ENCODE data around the gene F12.
A peak's percentile ranks its signal among the peaks of the same experiment; 100 is the strongest.

F12 gene

DNA sequence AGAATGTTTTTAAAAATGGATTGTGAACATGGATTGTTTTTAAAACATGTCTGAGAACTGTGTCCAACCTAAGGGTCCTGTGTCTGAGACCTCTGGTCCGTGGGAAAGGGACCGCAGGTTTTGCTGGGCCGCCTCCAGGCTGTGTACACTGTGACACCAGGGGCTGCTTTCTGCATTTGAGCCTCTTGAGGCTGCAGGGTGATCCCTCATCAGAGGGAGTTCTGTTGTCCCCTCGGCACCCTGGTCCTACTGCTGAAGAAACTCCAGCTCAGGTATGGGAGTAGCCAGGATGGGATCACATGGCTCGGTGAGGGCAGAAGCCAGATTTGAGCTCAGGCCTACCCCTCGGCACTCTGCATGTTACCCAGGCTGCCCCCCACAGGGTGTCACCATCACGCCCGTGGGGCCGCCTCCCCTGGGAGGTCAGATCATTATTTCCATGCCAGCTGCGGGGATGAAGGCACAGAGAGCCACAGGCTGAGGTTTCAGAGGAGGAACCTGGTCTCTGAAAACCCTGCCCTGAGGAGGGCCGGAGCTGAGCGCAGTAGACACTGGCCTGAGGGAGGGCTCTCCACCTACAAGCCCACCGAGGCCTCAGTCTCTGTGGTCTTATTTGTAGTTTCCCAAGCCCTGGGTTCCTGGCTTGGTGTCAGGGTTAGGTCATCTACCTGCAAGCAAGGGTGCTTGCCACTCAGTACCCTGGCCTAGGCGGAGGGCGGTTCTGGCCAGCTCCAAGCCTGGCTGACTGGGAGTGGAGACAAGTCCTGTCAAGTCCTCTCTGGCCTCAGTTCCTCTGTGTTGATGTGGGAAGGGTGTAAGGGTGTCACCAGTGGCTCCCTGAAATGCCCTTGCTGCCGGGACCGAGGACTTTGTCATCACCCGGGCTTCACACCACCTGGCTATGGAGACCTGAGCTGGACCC is 40.0 kb upstream of the F12 start:
- ChIA-PET CTCF (interaction anchor here (0.6 to 4.1 kb wide), 10 partner anchors 43 to 1719 kb away, joined by 3 to 40 read pairs (median 4); no protein-coding TSS in a partner anchor), POLR2A (interaction anchor here (0.6 to 3.3 kb wide), 6 partner anchors 8 to 59 kb away, joined by 3 to 19 read pairs (median 4); partner anchors contain the start of gene GRK6)
- Histone ChIP-seq H3K4me3 (ENCODE audit: low read depth, low read length) (no peak overlapping the region), H3K9me3 (ENCODE audit: control insufficient read depth, insufficient read depth, low read depth, low read length) (no peaks in the 10 kb centered on the region), H3K4me1 (ENCODE audit: control insufficient read depth, insufficient read depth, low read length) (peaks cover 5% of the 10 kb centered on the region; the same call in 1 of the 2 replicates), H3K36me3 (ENCODE audit: control insufficient read depth in 2 of 2, insufficient read depth in 1 of 2, low read length in 2 of 2) (no peaks in the 10 kb centered on the region), H3K27ac (ENCODE audit: extremely low read depth, low read depth, low read length) (no peak overlapping the region)
- TF ChIP-seq ZNF670 (tag by site-specific recombination; IDR thresholded peaks at IDR 0.05; ENCODE audit: low read depth) (no peak), ZNF621 (tag by site-specific recombination; IDR thresholded peaks at IDR 0.05) (no peak), KLF1 (tag by site-specific recombination; IDR thresholded peaks at IDR 0.05) (peak; percentile 22; the same call in 1 of the 2 replicates), GLIS1 (tag by site-specific recombination; IDR thresholded peaks at IDR 0.05) (peak; percentile 71), ZNF623 (tag by site-specific recombination; IDR thresholded peaks at IDR 0.05) (no peak), ZIC2 (tag by site-specific recombination; IDR thresholded peaks at IDR 0.05) (peak; percentile 70), ZNF10 (tag by site-specific recombination; IDR thresholded peaks at IDR 0.05) (peak; percentile 90), ZNF701 (tag by site-specific recombination; IDR thresholded peaks at IDR 0.05) (no peak)
- TF ChIP-seq, protein P1, sequence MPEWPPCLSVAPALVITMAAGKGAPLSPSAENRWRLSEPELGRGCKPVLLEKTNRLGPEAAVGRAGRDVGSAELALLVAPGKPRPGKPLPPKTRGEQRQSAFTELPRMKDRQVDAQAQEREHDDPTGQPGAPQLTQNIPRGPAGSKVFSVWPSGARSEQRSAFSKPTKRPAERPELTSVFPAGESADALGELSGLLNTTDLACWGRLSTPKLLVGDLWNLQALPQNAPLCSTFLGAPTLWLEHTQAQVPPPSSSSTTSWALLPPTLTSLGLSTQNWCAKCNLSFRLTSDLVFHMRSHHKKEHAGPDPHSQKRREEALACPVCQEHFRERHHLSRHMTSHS (tag by site-specific recombination; IDR thresholded peaks at IDR 0.05) = no peak

DNA sequence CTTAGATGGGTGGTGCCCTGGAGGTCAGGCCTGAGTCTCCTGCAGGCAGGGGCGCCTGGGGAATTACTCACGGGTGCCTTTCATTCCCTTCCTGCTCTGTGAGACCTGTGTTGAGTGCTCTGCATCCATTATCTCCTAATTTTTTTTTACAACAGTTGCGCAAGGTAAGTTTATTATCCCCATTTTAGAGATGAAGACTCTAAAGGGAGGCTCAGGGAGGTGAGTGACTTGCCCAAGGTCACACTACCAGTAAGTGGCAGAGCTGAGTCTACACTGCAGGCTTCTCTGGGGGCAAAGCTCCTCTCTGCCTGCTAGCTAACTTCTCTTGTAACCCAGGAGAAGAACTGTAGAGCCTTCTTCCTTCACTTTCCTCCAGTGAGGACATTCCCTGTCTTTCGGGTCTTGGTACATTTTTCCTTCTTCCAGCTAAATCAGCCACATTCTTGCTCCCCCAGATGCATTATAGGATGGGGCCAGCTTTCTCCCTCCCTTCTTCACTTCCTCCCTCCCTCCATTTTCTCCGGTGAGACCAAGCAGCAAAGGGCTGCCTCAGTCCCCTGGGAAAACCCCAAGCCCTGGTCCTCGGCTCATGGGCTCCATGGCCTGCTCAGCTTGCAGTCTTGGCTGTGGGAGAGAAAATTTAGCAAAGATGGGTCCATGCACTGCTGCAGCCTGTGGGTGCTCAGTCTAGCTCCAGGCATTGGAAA is 39.0 kb upstream of the F12 start:
- no peaks in the 10 kb centered on the region for H3K36me3 ChIP-seq (ENCODE audit: control insufficient read depth in 2 of 2, insufficient read depth in 1 of 2, low read length in 2 of 2)
- H3K27ac ChIP-seq (ENCODE audit: extremely low read depth, low read depth, low read length) = no peak overlapping the region
- H3K9me3 ChIP-seq (ENCODE audit: control insufficient read depth, insufficient read depth, low read depth, low read length) = no peaks in the 10 kb centered on the region
- TF ChIP-seq ZNF266 (tag by site-specific recombination; IDR thresholded peaks at IDR 0.05; ENCODE audit: low read depth) (no peak), ZNF354C (tag by site-specific recombination; IDR thresholded peaks at IDR 0.05; ENCODE audit: borderline replicate concordance, low read depth) (no peak), ZNF175 (tag by site-specific recombination; IDR thresholded peaks at IDR 0.05) (no peak), ZNF138 (tag by site-specific recombination; IDR thresholded peaks at IDR 0.05; ENCODE audit: borderline replicate concordance) (no peak), ZNF132 (tag by site-specific recombination; IDR thresholded peaks at IDR 0.05; ENCODE audit: borderline replicate concordance) (no peak), ZBTB8A (tag by site-specific recombination; IDR thresholded peaks at IDR 0.05) (no peak), PRDM1 (tag by site-specific recombination; IDR thresholded peaks at IDR 0.05) (0 out of 2 replicates have a peak, but pooled peaks have one; percentile 31), HOXA7 (CRISPR knock-in tag; IDR thresholded peaks at IDR 0.05; ENCODE audit: borderline replicate concordance) (no peak), ZNF510 (tag by site-specific recombination; IDR thresholded peaks at IDR 0.05; ENCODE audit: insufficient replicate concordance) (no peak), GLI4 (tag by site-specific recombination; IDR thresholded peaks at IDR 0.05) (no peak), SP3 (tag by site-specific recombination; IDR thresholded peaks at IDR 0.05) (no peak), SCRT2 (tag by site-specific recombination; IDR thresholded peaks at IDR 0.05) (no peak), ZNF366 (tag by site-specific recombination; conservative IDR thresholded peaks at IDR 0.05) (peak; percentile 55)
- TF ChIP-seq, protein P1 (tag by site-specific recombination; IDR thresholded peaks at IDR 0.05) = no peak
- TF ChIP-seq, protein P2, sequence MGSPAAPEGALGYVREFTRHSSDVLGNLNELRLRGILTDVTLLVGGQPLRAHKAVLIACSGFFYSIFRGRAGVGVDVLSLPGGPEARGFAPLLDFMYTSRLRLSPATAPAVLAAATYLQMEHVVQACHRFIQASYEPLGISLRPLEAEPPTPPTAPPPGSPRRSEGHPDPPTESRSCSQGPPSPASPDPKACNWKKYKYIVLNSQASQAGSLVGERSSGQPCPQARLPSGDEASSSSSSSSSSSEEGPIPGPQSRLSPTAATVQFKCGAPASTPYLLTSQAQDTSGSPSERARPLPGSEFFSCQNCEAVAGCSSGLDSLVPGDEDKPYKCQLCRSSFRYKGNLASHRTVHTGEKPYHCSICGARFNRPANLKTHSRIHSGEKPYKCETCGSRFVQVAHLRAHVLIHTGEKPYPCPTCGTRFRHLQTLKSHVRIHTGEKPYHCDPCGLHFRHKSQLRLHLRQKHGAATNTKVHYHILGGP (tag by site-specific recombination; IDR thresholded peaks at IDR 0.05) = no peak
- ChIA-PET POLR2A (interaction anchor here (0.5 to 3.3 kb wide), 8 partner anchors 9 to 148 kb away, joined by 3 to 19 read pairs (median 4); partner anchors contain the start of gene GRK6), CTCF (interaction anchor here (0.7 to 4.1 kb wide), 8 partner anchors 9 to 129 kb away, joined by 3 to 40 read pairs (median 6); no protein-coding TSS in a partner anchor)
- H3K4me3 ChIP-seq (ENCODE audit: low read depth, low read length) = no peak overlapping the region
- no peaks in the 10 kb centered on the region for H3K4me1 ChIP-seq (ENCODE audit: control insufficient read depth, insufficient read depth, low read length)

All from HEK293 (cell line).